Stimulated activated CD4-positive, alpha-beta T cell treated with anti-CD3 and anti-CD28 coated beads, TNF-alpha, amount 100 ng/mL, for 24 hours (primary cell): Measurements from ENCODE around the gene FAM83G.

Experiments
- DNase-seq, 3 experiments: peaks; one replicate each; pipeline ENCODE4 v3.0.0-alpha.2; 2020; ENCODE audit warnings: low read depth in 3 of 3

Gene FAM83G

DNA sequence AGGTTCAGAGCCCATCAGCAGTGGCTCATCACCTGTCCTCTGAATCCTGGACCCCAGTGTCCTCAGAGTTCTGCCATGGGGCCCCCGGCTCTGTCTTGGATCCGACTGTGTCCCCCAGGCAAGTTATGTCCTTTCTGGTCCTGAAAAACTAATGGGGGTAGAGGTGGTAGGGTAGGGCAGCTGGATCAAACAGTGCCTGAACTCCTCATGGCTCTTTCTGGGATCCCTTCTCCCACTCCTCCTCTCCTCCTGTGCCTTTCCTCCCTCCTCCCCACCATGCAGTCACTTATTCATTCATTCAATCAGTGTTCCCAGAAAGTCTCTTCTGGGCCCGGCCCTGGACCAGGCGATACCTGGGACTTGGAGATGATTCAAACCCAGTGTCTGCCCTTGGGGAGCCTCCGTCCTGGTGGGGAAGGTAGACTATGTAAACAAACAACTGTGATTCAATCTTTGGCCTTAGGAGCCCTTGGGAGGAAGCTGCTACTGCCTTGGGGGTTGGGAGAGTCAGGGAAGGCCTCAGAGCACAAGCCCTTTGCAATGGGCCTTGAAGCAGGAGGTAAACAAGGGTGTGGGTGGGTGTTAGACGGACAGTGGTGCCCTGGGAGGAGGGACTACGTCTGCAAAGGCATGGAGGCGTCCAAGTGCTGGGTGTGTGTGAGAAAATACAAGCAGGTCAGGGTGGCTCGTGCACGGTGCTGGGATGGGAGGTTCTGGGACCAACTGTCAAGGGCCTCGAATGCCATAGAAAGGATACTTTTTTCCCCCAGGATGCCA is 6.4 kb upstream of the FAM83G start:
- DNase-seq = no peak

DNA sequence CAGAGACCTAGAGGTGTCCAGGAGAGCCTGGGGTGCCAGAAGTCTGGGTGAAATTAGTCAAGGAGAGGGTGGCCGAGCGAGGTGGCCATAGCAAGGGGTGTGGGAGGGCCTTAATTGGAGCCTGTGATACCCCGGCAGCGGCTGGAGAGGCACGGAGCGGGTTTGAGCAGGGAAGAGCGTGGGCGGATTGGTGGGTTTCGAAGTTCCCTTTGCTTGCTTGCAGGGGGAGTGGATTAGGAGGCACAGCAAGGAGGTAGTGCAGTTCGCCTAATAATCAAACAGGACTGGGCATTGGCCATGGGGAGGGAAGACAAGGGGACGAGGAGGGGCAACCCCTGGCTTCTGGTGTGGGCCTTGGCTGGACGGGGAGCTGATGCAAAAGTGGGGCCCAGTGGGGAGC is 5.4 kb upstream of the FAM83G start:
- DNase-seq = no peak

DNA sequence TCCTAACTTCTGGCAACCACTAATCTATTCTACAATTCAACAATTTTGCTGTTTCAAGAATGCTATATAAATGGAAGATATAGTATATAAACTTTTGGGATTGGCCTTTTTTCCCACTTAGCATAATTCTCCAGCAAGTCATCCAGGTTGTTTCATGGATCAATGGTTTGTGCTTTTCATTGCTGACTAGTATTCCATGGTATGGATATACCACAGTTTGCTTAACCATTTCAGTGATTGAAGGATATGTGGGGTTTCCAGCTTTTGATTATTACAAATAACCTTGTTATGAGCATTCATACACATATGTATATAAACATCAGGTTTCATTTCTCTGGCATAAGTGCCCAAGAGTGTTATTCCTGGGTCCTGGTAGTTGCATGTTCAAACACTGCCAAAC is 2.1 kb upstream of the FAM83G start:
- no peak for DNase-seq

DNA sequence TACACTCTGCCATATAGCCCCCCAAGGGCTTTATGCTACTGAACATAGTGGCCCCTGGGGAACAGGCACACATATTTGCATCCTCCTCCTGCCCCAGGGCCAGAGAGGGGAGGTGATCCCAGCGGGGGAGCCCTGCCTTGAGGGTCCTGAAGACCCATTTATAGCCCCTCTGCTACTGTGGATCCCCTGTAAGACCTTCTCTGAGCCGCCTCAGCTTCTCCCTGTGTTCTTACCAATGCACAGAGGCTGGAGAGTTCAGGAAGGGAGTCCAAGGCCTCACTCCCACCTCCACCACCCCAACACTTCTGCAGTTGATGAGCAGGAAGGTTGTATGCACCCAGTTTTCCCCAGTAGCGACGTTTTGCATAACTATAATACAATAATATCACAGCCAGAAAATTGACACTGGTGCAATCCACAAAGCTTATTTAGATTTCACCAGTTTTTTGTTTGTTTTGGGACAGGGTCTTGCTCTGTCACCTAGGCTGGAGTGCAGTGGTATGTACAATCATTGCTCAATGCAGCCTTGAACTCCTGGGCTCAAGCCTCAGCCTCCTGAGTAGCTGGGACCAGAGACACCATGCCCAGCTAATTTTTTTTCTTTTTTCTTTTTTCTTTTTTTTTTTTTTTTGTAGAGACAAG is 1.3 kb upstream of the FAM83G start:
- DNase-seq = no peak

DNA sequence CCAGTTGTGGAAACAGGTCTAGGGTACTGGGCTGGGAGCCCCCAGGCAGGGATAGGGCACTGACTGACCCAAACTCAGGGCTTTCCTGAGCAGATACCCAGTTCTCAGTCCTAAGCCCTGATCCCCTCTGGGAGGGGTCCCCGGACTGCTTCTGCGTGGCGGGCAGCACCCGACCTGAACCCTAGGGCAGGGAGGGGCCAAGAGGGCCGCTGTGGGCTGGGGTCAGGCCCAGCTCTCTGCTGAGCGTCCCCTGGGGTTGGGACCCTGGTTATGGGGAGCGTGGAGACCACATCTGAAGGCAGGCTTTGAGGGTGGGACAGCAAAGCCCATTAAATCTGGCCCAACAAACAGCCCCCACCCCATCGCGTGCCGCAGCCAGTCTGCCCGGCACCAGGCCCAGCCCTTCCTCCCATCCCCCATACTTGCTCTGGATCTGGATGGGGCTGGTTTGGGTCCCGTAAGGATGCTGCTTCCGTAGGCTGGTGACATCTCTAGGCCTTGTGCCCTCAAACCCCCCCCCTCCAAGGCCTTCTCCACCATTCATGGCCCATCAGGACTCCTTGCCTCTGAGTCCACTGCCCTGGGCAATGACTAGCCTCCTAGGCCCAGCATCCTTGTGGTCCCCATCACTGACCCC is 691 bp upstream of the FAM83G start:
- no peak for DNase-seq

DNA sequence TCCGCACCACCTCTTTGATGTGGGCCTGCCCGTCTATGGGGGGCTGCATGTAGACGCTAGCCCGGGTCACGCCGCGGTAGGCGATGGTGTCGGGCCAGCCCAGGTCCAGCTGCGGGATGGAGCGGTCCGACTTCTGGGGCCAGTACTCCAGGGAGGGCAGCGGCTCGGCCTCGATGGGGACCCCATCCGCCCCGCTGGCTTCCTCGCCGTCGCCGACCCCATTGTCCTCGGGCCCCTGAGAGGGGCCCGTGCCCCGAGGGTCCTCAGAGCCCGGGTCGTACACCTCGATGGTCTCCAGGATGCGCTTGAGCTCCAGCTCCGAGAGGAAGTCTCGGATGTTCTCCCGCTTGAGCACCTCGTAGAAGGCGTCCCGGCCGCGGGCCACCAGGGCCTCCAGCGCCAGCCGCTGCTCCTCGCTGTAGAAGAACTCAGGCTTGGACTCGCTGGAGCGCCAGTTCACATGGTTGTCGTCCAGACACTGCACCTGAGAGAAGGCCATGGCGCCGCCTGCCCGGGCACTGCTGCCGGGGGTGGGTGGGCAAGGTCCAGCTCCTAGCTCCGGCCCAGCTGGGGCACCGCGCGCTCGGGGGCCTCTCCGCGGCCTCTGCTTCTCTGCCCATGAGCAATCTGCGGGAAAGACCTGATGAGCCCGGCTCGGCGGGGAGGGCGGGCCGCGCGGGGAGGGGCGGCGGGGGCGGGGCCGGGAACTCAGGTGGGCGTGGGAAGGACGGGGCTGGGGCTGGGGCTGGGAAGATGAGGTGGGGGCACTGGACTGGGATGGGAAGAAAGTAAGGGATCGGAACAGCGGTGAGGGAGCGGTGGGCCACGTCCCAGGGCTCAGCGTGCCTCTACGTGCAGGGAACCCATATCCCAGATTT is 782 bp downstream of the FAM83G start:
- peak; percentile 17 to 54 (median 22) for DNase-seq

DNA sequence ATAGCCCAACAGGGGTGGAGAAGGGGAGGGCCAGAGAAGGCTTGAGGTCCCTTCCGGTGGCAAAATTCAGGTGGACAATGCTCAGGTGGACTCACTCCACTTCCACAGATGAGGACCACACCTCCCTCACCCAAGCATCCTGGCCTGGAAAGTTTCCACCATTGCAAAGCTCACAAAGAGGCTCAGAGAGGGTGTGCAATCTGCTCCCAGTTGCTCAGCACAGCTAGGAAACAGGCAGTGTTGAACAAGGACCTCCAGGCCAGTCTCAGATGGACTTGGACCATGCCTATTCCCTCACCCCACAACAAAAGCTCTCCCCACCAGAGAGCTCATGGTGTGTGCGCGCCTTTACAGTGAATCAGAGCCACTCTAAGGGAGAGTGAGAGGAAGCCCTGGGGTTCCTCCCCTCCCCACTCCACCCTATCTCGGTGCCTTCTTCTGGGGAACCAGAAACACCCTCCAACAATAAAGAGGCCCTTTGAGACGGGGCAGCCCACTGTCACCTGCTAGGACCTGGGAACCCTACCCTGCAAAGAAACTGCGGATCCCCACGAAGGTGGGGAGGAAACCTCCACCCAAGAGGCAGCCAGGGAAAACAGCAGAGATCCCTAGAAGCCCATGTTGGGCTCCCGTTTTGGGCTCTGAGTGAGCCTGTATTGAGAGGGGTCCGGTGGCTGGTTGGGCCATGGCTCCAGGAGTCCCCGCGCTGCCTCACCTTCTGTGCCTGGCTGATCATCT is 1.6 kb downstream of the FAM83G start:
- DNase-seq = no peak

DNA sequence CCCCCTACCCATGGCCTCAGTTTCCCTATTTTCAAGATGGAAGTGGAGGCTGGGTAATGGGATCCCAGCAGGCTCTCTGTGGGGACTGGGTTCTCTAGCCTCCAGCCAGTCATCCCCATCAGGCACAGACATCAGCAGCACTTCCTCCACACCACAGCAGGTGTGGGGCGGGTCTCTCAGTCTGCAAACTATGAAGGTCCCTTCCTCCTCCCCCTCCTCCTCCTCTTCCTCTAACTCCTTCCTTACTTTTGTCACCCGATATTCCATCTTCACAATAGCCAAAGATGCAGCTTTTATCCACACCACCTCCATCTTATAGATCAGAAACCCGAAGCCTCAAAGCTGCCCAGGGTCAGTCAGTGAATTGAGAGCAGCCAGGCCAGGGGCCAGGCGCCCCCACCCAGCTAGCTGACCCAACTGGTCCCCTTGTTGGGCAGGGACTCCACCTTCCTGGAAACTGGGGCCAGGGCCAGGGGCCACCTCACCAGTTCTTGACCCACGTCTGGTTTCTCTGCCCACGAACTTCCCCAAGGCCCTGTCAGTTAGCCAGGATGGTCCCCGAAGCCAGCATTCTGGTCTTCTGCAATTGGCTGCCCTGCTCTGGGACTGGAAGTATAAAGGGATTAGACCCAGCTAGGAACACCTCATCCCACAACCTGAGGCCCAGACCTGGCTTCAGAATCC is 2.5 kb downstream of the FAM83G start:
- DNase-seq = no peak

DNA sequence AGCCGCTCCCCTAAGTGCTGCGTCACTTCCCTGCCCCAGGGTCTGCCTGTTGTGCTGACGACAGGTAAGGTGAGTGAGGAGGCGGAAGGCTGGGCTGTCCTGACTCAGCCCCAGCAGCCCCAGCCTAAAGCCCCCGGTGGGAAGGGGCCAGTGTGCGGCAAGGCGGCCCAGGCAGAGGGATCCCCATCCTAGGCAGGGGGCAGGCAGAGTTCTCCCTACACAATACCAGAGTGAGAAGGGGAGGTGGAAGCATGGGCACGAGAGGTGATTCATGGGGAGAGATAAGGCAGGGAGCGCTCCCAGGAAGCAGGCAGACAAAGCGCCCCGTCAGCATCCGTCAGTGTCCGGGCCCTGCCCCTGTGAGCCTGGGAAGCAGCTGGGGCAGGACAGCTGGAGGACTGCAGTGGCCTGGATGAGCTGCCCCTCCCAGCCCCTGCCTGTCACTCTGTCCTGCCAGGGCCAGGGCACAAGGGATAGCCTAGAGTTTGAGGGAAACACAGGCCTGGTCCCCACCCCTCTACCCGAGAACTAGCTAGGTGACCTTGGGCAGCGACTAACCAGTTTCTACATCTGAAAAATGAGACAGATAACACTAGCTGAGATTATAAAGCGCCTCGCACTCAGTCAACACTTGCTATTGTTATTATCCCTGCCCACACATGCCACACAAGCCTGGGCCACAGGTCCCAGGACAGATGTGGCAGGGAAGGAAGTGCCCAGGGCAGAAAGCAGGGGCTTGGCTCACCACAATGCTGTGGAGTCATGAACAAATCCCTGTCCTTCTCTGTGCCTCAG is 3.8 kb downstream of the FAM83G start:
- no peak for DNase-seq

DNA sequence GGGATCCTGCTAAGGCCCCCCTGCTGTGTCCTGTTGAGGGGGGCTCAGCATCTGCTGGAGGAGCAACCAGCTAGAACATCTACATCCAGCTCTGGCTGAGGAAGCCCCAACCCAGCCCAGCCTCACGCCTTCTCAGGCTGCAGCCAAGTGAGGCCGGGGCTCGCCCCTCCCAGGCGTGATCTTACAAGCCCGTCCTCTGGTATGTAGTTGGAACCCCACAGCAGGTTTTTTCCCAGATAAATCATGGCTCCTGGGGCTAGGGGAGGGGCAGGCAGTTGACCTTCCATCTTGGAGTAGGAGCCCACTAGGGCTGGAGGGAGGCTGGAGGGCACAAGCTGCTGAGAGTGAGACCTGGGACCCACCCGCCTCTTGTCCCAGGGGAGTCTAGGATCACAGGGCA is 4.7 kb downstream of the FAM83G start:
- no peak for DNase-seq

DNA sequence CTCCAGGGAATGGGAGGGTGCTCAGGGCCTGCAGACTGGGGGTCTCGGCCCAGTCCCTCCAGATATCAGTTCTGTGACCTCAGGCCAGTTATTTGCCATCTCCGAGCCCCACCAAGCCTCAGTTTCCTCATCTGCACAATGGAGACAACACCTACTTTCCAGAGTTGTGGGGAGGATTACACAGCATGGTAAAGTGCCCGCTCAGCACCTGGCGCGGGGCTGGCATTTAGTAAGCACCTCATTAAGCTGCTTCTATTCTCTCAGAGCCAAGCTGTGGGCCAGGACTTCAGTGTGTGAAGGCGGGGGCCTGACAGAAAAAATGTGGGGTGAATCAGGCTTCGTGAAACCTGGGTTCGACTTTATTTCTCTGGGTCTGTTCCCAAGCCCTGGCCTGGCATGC is 5.2 kb downstream of the FAM83G start:
- no peak for DNase-seq

DNA sequence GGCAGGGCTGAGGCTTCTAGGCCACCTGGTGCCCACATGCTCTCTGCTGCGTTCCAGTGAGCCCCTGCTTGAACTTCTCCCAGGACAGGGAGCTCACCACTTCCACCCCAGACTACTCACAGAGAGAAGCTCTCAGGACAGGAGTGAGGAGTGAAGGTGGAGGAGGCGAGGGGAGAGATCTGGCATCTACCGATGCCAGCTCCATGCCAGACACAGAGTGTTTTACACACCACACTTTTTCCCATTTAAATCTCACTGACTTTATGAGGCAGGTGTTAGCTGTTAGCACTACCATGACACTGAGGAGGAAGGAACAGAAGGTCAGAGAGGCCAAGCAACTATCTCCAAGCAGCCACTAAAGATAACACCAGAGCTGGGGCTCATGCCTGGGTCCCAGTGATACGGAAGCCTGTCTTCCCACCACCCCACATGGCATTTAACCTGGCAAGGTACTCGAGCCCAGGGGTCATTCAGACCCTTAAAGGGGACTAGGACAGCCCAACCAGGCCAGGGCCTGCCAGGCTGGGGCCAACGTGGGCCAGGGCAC is 6.8 kb downstream of the FAM83G start:
- DNase-seq = no peak

DNA sequence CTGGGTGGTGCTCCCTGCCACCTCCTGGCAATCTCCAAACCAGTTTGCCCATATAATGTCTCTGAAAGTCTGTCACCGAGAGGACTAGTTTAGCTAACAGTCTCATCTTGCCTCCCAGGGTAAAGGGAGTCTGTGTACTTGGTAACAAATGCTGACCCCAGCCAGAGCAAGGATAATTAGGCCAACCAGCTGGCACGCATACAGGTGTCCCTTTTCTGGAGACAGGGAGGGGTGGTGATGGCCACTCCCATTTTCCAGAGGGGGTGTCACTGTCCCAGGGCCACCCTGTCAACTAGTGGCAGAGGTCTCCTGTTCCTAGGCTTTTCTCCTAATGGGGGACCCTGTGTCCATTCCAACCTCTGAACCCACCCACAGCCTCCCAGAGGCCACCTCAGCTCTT is 8.1 kb downstream of the FAM83G start:
- DNase-seq = no peak

DNA sequence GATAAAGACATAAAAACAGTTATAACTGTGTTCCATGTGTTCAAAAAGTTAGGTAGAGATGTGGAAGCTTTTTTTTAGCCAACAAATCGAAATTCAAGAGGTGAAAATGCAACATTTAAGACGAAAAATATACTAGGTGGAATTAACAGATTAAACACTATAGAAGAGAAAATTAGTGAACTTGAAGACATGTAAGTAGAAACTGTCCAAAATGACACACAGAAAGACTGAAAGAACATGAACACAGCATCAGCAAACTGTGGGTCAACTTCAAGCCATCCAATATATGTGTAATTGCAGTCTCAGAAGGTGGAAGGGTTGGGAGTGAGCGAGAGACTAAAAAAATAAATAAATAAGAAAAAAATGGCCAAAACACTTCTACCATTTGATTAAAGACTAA is 9.3 kb downstream of the FAM83G start:
- DNase-seq = no peak

DNA sequence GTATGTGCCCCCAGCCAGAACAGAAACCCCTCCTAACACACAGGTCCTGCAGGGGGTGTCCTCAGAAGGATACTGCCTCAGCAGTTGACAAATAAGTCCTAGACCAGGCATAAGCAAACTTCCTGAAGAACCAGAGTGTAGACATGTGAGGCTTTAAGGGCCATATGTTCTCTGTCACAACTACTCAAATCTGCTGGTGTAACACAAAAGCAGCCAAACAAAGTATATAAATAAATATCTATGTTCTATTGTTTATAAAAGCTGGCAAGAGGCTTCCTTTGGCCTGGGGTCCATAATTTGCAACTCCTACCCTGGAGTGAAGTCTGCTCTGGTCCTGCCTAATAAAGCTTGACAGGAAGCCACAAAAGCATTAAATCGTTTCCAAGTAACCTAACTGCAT is 9.9 kb downstream of the FAM83G start:
- no peak for DNase-seq

DNA sequence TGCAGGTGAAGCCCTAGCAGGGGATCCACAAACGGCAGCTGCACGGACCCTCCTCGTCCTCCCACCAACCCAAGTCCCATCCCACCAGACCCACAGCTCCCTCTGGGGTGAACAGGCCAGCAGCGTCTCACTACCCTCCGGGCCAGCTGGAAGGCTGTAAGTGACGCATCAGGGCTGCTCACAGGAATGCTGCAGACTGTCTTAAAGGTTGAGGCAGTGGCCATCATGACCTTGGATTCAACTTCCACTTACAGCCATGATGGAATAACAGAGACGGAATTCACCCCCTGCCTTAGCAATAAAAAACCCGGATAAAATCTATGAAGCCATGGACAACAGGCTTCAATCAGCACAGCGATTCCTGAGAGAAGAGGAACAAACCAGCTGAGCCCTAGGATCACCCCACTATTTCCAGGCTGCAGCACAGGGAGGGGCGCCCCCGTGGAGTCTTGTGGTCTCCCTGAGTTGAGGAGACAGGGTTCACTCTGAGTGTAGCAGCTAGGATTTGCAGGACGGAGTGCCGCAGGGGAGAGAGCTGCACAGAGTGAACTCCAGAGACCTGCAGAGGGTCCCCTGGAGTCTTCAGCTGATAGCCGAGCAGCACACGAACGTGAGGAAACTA is 10.5 kb downstream of the FAM83G start:
- no peak for DNase-seq

DNA sequence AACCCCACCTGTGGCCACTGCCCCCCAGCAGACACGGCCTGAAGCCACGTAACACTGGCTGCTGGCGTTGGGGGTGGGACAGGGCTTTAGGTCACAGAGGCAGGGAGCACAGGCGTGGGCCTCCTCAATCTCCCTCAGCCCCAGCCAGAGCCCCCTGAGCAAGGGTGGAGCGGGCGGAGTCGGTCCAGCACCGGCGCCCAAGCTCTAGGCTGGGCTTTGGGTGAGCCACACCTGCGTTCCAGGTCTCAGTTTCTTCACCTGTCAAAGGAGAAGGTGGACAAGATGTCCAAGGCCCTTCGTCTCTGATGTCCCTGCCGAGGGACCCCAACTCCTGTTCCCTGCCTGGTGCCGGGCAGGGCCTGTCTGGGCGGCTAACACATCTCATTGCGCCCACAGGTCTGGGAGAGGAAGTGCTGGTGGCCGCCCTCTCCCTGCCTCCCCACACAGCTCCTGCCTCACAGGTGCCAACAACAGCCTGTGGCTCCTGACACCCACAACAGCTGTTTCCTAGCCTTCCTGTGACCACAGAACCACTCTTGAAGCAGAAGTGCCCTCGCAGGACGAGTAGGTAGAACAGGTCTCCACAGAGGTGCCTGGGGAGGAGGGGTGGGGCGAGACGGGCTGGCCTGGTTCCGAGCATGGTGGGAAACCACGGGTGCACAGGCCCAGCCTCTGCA is 12.0 kb downstream of the FAM83G start:
- DNase-seq = no peak

DNA sequence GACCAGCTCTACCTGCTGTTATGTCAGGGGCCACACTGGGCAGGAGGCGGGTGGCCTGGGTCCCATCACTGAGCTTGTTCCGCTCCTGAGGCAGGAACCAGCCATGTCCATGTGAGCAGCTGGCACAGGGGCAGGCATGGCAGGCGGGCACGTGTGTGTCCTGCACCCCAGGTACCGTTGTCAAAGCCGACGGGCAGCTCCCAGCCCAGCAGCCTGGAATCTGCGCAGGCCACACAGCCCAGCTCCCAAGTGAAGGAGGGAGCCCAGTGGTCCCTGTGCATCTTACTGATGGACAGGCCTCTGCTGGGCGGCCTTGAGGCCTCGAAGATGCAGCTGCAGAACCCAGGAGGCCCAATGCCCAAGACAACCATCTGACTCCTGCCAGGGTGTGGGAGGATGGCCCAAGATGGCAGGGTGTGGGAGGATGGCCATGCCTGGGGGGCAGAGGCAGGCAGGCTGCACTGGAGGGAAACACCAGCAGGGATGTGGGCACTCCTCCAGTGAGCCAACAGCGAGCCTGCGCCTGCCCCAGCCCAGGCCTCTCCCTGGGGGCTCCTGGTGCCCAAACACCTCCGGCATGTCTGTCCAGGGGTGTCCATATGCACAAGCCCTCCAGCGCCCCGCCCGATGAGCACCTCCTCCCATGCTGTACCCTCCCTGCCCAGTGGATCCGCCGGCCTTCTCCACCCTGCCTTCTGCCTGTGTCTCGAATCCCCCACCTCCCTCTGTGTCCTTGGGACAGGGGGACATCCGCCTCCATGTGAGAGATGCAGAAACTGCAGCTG is 12.8 kb downstream of the FAM83G start:
- DNase-seq = no peak
